ENCODE measurements around the gene TNFSF8. TPM values are rescaled to one million over a fixed set of nuclear protein-coding genes. Genes with fewer than 3 reads are reported as not detected.

TNFSF8 gene
- total RNA-seq, 1 experiment from 2014 or later, result not detected

DNA sequence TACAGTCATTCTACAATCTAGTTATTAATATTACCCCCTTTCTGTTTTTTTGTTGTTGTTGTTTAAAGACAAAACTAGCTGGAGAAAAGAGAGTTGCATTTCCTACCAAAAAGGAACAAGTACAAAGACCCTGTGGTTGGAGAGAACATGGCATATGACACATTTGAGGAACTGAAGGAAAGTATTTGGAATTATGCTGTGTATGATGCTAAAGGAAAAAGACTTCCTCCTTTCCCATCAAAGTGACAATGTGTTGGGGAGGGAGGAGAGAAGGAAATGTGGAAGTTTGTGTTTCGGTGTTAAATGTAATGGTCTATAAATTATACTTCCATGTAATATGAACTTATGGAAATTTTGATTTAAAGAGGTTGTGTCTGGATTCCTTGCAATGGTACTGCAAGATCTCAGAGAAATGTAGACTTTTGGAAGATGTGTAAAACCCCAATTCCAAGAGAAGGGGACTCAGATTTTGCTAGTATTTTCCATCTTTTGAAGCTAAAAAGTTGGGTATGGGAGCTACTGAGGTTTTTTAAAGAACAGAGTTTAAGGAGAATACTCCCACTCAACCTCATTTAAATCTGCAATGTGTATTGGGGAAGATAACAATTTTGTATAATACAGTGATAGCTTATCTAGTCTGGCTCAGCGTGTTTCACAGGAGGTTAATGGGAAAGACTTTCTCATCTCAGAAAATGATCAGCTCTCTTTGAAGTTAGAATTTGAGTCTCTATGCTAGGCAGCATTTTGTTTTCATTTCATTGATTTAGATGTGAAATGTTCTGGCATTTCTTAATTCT is 15.4 kb upstream of the TNFSF8 start (continued):
- no peak for TF ChIP-seq CREM (CRISPR knock-in tag; IDR thresholded peaks at IDR 0.05)
- TF ChIP-seq TEAD4 (CRISPR knock-in tag; IDR thresholded peaks at IDR 0.05), result no peak
- TF ChIP-seq, protein P1, sequence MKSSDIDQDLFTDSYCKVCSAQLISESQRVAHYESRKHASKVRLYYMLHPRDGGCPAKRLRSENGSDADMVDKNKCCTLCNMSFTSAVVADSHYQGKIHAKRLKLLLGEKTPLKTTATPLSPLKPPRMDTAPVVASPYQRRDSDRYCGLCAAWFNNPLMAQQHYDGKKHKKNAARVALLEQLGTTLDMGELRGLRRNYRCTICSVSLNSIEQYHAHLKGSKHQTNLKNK (CRISPR knock-in tag; IDR thresholded peaks at IDR 0.05), result no peak

GRCh38 chr9:114941376-114941775 is 11.0 kb upstream of the TNFSF8 start:
- no peak overlapping the region for H3K4me3 Mint-ChIP-seq
- no peaks in the 10 kb centered on the region for H3K9me3 Mint-ChIP-seq
- TF ChIP-seq MXD4 (CRISPR knock-in tag; IDR thresholded peaks at IDR 0.05; ENCODE audit: borderline replicate concordance), result no peak
- TF ChIP-seq USF2 (CRISPR knock-in tag; IDR thresholded peaks at IDR 0.05), result no peak
- TF ChIP-seq ZBTB21 (CRISPR knock-in tag; IDR thresholded peaks at IDR 0.05; ENCODE audit: borderline replicate concordance), result no peak
- no peak for TF ChIP-seq ZNF281 (CRISPR knock-in tag; IDR thresholded peaks at IDR 0.05)
- TF ChIP-seq TCF7 (CRISPR knock-in tag; IDR thresholded peaks at IDR 0.05; ENCODE audit: low read depth), result no peak
- POLR2A ChIA-PET, result no interaction called here
- H3K36me3 Mint-ChIP-seq, result no peaks in the 10 kb centered on the region
- ATAC-seq, result no peak
- DNase-seq (ENCODE audit: low spot score), result no peak
- H3K27me3 Mint-ChIP-seq (ENCODE audit: low read depth), result peaks cover 71% of the 10 kb centered on the region
- no peak overlapping the region for H3K27ac Mint-ChIP-seq
- CTCF ChIA-PET, result interaction anchor here (0.9 kb wide), 1 partner anchor 34 kb away, joined by 4 read pairs; no protein-coding TSS in a partner anchor
- H3K4me1 Mint-ChIP-seq, result no peaks in the 10 kb centered on the region

- no peaks in the 10 kb centered on the region for H3K36me3 Mint-ChIP-seq
- POLR2A ChIA-PET, result interaction anchor here (0.7 kb wide), 1 partner anchor 69 kb away, joined by 4 read pairs; no protein-coding TSS in a partner anchor
- TF ChIP-seq ZNF425 (CRISPR knock-in tag; conservative IDR thresholded peaks at IDR 0.05) (no peak), MXD4 (CRISPR knock-in tag; IDR thresholded peaks at IDR 0.05; ENCODE audit: borderline replicate concordance) (no peak), TEAD4 (CRISPR knock-in tag; IDR thresholded peaks at IDR 0.05) (no peak), ZNF671 (CRISPR knock-in tag; IDR thresholded peaks at IDR 0.05) (no peak), CTCF (IDR thresholded peaks at IDR 0.05) (no peak), E2F4 (CRISPR knock-in tag; IDR thresholded peaks at IDR 0.05; ENCODE audit: borderline replicate concordance, low read depth) (no peak), ESRRA (CRISPR knock-in tag; IDR thresholded peaks at IDR 0.05; ENCODE audit: borderline replicate concordance) (no peak), ZNF263 (CRISPR knock-in tag; IDR thresholded peaks at IDR 0.05; ENCODE audit: low read depth) (no peak), CBFB (CRISPR knock-in tag; IDR thresholded peaks at IDR 0.05; ENCODE audit: low read depth) (no peak), ZNF232 (CRISPR knock-in tag; IDR thresholded peaks at IDR 0.05) (no peak), ZBTB21 (CRISPR knock-in tag; IDR thresholded peaks at IDR 0.05; ENCODE audit: borderline replicate concordance) (no peak), CREM (CRISPR knock-in tag; IDR thresholded peaks at IDR 0.05) (no peak), ZNF281 (CRISPR knock-in tag; IDR thresholded peaks at IDR 0.05) (no peak)
Observed at GRCh38 chr9:114938687-114939575, 8.5 kb upstream of the TNFSF8 start.

More at GRCh38 chr9:114938687-114939575, 8.5 kb upstream of the TNFSF8 start:
- CTCF ChIA-PET, result interaction anchor here (1.4 kb wide), 1 partner anchor 29 kb away, joined by 3 read pairs; no protein-coding TSS in a partner anchor
- Mint-ChIP-seq H3K27me3 (ENCODE audit: low read depth) (peaks cover 74% of the 10 kb centered on the region), H3K4me1 (no peaks in the 10 kb centered on the region), H3K4me3 (no peak overlapping the region), H3K9me3 (no peaks in the 10 kb centered on the region), H3K27ac (no peak overlapping the region)
- DNase-seq (ENCODE audit: low spot score) (no peak), ATAC-seq (no peak)

All from WTC11 (cell line).